Mammary epithelial cell (primary cell): ENCODE results near the gene USP38.

Experiments
- EZH2 ChIP-seq: IDR thresholded peaks from 2 replicates; pipeline ENCODE4 v1.6.1; 2012; ENCODE audit warnings: low read length, inconsistent platforms, borderline replicate concordance
- TF ChIP-seq, protein P1 (sequence below), 2 donors: IDR thresholded peaks in 1 of 2; conservative IDR thresholded peaks in 1 of 2; 2 replicates each; pipeline ENCODE4 v1.5.1; 2011 to 2012; ENCODE audit warnings: inconsistent platforms in 2 of 2, low read length in 2 of 2, mild to moderate bottlenecking in 2 of 2, control low read depth in 1 of 2, low read depth in 1 of 2; ENCODE audit not compliant: insufficient read depth in 1 of 2; ENCODE audit errors: extremely low read depth in 1 of 2

DNA sequence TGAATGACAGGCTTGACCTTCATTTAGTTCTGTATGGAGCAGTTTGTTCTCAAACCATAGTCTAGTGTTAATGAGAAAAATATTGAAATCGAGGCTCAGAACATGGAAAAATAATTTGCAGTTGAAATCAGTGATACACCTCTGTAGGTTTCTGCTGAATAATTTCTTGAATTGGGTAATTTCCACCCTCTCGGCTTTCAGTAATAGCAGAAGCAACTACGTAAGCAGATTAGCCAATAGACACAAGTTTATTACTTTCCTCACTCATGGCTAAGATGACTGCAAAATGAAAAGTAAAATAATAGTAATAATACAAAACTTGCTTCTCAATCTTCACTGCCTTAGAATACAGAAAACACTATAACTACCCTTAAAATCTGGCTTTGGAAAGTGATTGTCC lies 46.0 kb downstream of the USP38 start:
- TF ChIP-seq, protein P1, sequence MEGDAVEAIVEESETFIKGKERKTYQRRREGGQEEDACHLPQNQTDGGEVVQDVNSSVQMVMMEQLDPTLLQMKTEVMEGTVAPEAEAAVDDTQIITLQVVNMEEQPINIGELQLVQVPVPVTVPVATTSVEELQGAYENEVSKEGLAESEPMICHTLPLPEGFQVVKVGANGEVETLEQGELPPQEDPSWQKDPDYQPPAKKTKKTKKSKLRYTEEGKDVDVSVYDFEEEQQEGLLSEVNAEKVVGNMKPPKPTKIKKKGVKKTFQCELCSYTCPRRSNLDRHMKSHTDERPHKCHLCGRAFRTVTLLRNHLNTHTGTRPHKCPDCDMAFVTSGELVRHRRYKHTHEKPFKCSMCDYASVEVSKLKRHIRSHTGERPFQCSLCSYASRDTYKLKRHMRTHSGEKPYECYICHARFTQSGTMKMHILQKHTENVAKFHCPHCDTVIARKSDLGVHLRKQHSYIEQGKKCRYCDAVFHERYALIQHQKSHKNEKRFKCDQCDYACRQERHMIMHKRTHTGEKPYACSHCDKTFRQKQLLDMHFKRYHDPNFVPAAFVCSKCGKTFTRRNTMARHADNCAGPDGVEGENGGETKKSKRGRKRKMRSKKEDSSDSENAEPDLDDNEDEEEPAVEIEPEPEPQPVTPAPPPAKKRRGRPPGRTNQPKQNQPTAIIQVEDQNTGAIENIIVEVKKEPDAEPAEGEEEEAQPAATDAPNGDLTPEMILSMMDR (conservative IDR thresholded peaks at IDR 0.05 in 1 of 2, IDR thresholded peaks at IDR 0.05 in 1 of 2; ENCODE audit: extremely low read depth in 1 of 2, insufficient read depth in 1 of 2, low read depth in 1 of 2, low read length in 2 of 2), result no peak
- TF ChIP-seq EZH2, result no peak
